ENCODE measurements around the gene RETREG3.

DNA sequence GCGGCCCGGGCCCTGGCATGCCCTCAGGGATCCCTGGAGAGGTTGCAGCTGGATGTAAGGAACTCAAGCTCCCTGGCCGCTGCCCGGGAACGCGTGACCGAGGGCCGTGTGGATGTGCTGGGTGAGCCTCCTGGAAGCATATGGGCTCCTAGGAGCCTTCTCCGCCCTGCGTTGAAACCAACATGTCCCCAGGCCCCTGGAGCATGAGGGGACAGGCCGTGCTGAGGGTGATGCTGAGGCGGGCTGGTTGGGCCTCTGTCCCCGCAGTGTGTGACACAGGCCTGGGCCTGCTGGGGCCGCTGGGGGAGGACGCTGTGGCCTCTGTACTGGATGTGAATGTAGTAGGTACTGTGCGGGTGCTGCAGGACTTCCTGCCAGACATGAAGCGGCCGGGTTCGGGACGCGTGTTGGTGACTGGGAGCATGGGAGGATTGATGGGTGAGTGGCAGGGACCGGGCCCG lies 62.1 kb downstream of the RETREG3 start:
- no peak for TF ChIP-seq POLR2A (IDR thresholded peaks at IDR 0.05)
- TF ChIP-seq, protein P1, sequence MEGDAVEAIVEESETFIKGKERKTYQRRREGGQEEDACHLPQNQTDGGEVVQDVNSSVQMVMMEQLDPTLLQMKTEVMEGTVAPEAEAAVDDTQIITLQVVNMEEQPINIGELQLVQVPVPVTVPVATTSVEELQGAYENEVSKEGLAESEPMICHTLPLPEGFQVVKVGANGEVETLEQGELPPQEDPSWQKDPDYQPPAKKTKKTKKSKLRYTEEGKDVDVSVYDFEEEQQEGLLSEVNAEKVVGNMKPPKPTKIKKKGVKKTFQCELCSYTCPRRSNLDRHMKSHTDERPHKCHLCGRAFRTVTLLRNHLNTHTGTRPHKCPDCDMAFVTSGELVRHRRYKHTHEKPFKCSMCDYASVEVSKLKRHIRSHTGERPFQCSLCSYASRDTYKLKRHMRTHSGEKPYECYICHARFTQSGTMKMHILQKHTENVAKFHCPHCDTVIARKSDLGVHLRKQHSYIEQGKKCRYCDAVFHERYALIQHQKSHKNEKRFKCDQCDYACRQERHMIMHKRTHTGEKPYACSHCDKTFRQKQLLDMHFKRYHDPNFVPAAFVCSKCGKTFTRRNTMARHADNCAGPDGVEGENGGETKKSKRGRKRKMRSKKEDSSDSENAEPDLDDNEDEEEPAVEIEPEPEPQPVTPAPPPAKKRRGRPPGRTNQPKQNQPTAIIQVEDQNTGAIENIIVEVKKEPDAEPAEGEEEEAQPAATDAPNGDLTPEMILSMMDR (IDR thresholded peaks at IDR 0.05 in 8 of 11, conservative IDR thresholded peaks at IDR 0.05 in 3 of 11): no peak
